Measurements from ENCODE around the gene PPP1CA.

Gene PPP1CA

DNA sequence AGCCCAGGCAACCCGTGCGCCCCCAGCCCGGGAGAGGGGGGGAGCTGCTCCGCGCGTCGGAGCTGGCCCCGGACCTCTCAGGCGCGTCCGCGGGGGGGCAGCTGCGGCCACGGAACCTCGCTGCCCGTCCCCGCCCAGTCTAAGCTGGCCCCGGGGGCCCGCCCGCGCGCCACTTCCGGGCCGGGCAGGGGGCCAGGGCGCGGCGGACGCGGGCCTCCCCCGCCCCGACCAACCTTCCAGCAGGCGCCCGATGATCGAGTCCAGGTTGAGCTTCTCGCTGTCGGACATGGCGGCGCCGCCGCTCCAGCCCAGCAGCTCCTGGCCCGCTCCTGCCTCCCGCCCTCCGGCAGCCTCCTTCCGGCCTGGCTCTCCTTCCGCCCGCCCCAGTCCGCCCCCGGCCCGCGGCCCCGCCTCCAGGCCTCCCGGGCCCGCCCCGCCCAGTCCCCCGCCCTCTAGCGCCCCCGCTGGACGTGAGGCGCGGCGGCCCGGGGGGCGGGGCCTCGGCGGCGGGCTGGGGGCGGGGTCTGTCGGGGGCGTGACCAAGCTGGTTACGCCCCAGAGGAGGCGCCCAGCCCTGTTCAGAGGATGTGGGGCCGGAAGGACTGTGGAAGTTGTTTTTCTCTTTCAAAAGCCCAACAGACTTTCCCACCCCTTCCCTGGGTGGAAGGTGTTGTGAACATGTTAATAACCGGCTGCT, at the start of gene PPP1CA:
TSS of gene PPP1CA (minus strand) at position 364 of the 697 bp plus-strand sequence. CDS start at position 288, 76 bp downstream.
- peak; percentile 72 for DNase-seq (ENCODE audit: low read depth)

DNA sequence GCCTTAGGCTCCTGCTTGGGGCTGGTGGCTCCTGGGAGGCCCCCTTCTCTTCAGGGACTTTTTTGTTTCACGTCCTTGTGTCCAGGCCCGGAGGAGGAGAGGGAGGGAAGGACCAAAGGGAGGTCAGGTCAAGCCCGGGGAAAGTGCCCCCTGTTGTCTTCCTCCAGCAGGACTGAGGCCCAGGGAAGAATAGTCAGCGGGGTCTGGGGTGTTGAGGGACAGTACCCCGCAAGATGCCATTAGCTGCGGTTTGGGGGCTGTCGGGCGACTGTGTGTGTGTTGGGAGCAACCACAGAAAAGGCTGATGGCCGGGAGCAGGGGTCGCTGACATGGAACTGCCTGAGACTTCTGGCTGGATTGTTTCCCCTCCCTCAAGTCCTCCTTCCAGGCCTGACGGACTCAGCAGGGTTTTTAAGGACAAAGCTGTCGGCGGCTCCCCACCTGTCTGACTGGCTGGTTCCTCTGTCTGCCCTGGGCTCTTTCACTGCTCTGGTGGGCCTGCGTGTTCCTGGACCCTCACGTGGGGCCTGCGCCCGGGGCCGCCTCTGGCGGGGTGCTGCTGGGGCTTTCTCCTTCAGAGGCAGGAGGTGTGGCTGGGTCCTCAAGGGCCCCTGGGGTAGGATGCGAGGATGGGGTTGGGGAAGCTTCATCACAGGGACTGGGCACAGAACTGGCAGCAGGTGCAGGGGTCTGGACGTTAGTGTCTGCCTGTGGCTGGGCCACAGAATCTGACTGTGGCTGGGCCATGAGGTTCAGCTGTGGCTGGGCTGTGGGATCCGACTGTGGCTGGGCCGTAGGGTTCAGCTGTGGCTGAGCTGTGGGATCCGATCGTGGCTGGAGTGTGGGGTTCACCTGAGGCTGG, 49.4 kb upstream of the PPP1CA start:
- no peak for DNase-seq (ENCODE audit: low read depth)

DNA sequence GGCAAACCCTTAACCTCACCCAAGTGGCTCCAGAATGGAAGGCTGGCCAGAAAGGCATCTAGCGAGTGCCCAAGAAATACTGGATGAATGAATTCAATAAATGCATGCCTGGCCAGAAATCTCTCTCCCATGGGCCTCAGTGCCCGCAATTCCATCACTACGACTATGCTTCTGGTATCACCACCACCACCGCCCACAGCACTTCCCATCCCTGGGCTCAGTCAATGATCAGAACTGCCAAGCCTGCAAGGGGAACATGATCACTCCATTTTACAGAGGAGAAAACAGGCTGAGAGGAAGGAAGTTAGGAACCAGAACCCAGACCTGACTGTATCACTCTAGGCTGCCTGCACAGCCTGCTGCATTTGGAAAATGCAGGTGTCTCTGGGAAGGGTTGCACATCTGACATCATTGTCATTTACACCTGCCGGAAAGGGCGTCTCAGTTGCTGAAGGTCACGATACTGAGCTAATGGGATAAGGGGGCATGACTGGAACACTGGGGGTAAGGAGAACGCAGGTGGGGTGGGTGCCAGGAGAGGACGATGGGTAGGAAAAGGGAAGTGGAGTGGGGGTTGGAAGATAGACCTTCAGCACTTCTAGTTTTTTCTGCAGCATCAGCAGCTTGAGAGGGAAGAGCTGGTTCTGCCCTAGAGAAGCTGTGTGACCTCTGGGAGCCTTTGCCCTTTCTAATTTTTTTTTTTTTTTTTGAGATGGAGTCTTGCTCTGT, 47.6 kb upstream of the PPP1CA start:
- no peak for DNase-seq (ENCODE audit: low read depth)

DNA sequence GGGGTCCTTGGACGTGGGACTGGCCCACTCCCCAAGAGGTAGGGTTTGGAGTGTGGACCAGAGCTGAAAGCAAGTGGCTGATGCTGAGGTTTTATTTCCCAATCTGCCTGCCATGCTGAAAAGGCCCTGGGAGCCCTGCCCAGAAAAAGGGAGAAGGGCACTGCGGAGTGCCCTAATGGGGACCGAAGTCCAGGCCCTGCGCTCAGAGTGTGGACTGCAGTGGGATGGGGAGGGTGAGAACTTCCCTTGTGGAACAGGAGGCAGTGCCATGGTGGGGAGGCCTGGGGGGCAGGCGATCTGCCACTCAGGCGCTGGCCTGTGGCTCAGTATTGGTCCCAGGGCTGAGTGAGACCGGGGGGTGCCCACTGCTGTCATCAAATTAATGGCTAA, 46.6 kb upstream of the PPP1CA start:
- no peak for DNase-seq (ENCODE audit: low read depth)

DNA sequence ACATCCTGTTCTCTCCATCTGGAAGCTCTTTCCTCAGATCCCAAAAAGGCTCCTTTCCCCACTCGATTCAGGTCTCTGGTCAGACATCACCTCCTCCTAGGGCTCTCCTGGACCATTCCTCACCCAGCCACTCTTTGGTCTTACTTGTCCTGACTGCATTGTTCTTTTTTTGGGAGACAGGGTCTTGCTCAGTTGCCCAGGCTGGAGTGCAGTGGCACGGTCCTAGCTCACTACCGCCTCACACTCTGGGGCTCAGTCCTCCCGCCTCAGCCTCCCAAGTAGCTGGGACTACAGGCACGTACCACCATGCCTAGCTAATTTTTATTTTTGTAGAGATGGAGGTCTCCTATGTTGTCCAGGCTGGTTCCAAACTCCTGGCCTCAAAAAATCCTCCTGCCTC, 43.9 kb upstream of the PPP1CA start:
- DNase-seq (ENCODE audit: low read depth) = no peak

DNA sequence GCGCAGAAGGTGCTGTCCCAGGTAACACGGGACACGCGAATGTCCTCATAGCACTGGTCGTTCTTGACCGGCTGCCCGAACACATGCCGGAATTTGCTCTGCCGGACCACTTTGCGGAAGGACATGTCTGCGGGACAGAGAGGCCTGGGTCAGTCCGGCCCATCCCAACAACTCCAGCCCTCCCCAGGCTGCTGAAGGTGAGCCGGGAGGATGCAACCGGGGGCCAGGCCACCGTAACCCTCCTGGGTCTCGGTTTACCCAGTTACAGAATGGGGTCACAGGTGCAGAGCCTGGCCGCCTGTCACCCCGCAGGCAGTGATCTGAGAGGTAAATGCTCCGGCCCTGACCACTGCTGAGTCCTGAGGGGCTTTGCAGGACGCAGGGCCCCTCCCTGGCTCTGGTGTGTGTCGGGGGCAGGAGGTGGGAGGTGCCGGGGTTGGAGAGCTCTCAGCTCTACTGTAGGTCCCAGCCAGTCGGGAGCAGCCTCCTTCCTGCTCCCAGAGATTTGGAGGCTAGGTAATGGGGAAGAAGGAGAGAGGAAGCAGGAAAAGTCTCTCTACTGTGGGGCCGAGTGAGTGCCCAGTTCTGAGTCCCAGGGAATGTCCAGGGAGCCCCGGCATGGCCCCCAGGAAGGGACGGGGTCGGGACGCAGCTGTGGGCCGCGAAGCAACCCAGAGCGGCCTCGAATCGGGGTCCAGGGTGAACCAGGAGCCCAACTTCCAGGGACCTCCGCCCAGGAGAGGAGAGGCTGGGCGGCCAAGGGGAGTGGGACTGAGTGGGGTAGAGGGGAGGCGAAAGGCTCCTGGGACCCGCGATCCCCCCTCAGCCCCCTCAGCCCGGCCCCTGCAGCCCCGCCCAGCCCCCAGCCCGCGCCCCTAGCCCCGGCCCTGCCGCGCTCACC, 41.1 kb upstream of the PPP1CA start:
- no peak for DNase-seq (ENCODE audit: low read depth)

DNA sequence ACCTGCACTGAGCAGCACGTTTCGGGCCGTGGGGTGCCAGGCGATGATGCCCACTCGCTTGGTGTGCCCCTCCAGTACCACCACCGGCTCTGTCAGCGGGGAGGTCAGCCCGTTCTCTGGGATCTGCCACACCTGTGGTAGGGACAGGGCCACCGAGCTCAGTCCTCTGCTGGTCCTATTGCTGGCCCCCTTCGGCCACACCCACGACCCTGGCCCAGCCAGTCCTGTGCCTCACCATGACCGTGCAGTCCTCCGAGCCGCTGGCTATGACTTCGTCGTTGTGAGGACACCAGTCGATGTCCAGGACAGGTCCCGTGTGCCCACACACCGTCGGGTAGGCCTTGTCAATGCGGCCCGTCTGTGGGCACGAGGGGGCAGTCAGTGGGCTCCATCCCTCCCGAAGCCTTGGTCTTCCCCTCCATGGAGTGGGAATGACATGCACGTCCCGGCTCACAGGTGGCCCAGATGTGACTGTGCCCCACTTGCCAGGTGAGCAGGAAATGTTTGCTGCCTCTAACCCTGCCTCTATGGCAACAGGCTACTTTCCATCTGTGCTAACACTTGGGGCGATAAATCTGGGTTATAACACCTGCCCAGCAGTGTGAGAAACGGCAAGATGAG, 40.2 kb upstream of the PPP1CA start:
- no peak for DNase-seq (ENCODE audit: low read depth)

DNA sequence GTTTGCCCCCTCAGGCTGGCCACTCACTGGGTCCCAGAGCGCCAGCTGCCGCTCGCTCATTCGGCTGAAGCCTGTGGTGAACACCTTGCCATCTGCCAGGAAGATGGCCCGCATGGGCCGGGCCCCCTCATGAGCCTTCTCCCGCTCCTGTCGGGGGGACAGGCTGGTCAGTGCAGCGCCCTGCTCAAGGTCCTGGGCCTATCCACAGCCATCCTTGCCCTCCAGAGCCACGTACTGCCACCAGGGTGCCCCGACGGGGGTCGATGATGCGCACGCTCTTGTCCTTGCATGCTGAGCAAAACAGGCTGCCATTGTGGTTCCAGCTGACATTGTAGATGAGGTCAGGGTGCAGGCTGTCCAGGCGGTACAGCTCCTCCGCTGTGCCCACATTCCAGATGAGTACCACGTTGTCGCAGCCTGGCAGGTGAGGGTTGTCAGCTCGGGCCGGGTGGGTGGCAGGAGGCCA, 39.5 kb upstream of the PPP1CA start:
- no peak for DNase-seq (ENCODE audit: low read depth)

DNA sequence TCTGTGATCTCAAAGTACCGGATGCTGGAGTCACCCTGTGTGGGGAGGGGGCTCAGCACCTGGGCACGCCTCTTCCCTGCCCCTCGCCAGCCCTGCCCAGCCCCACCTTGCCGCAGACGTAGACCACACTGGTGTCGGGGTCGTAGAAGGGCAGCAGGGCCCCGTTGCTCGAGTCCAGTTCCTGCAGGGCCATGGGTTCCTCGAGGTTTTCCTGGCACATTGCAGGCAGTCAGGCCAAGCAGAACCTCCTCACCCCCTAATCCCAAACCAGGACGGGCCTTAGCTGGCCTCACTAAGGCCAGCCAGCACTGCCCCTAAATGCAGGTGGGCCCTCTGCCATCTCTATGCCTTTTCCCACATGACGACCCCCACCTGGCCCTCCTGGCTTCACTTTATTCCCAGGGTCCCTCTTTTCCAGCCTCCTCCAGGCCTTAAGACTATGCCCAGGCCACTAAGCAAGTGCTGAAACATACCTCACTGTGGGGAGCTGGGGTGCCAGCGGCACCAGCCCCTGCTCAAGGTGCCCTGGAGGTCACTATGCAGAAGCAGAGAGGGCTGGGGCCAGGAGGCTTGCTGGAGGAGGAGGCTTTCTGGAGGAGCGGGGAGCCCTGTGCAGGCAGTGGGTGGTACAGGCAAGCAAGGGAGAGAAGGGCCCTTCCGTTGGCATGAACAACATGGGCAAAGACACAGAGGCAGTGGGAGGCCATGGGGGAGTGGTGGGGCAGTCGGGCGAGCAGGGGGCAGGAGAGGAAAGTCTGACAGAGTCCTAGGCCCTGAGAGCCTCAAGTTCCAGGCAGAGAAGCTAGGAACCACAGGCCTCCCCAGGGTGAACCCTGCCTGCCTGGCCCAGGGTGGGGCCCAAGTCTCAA, 38.8 kb upstream of the PPP1CA start:
- DNase-seq (ENCODE audit: low read depth) = no peak

DNA sequence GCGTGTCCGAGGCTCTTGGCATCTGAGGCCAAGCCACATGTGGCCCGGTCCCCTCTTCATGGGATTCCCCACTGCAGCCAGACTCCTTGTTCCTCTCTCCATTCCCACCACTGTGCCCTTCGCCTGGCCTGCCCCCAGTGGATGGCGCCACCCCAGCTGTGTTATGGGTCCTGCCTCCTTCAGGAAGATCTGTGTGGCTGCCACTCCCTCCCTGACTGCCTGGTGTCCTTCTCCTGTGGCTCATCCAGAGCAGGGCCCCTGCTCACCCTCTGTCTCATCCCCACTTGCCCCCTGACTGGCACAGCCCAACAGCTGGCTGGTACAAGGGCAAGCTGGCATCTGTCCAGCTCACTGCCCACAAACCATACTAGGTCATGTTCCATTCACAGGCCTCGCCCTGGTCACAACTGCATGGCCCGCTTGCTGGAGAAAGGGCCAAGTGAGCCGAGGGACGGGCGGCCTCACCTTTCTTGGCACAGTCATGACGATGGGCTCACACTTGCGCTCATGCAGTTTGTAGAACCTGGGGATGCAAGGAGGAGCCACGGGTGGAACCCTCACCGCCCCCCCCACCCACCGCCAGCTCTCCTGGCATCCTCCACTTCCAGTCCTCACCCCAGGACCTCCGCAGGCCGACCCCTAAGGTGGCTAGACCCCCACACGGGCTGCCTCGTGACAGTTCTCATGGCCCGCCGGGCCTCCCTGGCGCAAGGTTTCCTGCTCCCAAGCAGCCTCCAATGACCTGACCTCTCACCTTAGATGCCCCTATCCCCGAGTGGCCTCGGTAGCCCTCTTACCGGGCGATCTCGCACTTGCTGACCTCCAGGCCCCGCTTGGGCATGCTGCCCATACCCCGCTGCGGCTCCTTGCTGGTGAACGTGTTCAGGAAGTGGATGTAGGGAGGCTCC, 37.9 kb upstream of the PPP1CA start:
- no peak for DNase-seq (ENCODE audit: low read depth)

DNA sequence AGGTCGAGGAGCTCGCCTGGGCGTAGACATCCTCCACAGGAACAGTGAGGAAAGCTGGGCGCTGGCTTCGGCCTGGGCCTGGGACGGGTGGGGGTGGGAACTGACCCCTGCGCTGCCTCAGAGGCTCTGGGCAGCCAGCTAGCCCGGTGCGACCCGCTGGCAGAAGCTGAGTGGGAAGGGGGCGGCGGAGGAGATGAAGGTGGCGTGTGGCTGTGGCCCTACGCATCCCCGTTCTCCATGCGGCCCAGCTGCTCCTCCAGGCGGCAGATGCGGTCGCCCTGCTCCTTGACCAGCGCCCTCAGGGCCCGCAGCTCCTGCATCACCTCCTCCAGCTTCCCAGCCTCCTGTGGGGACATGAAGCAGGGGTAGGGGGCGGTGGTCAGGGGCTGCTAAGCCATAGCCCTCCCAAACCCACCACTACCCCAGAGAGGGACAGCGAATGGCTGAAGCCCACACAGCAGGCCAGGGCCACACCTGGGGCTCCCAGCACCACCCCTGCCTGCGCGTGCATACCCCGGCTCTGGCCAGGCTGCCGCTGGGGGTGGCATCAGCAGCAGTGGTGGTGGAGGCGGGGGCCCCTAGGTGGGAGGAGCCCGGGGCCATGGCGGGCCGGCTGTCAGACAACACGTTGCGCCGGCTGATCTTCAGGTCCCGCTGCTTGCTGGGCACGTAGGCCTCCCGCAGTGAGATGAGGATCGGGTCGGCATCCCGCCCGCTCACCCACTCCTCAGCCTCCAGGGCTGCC, 36.7 kb upstream of the PPP1CA start:
- DNase-seq (ENCODE audit: low read depth) = no peak

DNA sequence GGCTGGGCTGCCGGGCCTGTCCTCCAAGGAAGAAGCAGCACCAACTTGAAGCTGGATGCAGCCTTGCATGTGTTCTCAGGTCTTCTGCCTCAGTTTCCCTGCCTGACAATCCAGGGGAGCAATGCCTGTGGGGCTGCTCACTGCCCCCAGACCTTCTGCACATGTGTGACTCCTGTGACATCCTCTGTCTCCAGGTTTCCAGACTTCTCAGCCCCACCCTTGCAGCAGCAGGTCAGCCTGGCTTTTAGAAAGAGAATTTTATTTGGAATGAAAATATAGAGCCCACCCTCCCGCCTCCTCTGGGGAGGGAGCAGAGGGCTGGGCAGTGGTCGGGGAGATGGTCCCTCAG, 36.1 kb upstream of the PPP1CA start:
- DNase-seq (ENCODE audit: low read depth) = no peak

DNA sequence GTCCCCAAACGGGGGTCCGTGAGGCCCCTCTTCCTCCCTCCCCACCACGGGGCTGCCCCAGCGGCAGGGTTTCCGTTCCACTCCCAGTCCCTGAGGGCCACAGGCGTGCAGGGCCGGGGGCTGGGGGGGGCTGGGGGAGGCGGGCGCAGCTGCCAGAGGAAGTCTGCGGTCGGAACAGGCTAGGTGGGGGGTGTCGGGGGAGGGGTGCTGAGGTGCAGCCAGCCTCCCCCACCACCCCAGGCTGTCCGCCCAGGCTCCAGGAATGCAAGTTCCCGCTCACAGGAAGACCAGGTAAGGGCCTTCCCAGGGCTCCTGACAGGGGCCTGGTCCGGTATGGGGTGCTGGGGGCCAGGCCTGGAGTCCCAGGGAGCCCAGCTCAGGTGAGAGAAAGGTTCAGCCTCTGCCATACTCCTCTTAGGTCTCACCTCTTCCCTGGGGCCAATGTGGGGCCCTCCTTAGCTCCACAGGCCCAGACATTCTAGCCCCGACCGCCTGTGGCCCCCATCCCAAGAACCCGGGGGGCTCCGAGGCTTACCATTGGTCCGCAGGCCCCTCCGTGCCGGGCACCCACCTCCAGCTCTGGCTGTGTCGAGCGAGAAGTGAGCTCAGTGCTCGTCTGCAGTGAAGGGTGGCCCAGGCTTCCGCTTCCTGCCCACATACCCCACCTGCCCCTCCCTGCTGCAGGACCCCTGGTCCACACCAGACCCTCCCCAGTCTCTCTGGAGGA, 35.6 kb upstream of the PPP1CA start, which contains the start of gene PTPRCAP:
TSS of gene PTPRCAP (minus strand) at position 601 of the 727 bp plus-strand sequence. CDS start at position 538, 63 bp downstream.
- DNase-seq (ENCODE audit: low read depth) = no peak

DNA sequence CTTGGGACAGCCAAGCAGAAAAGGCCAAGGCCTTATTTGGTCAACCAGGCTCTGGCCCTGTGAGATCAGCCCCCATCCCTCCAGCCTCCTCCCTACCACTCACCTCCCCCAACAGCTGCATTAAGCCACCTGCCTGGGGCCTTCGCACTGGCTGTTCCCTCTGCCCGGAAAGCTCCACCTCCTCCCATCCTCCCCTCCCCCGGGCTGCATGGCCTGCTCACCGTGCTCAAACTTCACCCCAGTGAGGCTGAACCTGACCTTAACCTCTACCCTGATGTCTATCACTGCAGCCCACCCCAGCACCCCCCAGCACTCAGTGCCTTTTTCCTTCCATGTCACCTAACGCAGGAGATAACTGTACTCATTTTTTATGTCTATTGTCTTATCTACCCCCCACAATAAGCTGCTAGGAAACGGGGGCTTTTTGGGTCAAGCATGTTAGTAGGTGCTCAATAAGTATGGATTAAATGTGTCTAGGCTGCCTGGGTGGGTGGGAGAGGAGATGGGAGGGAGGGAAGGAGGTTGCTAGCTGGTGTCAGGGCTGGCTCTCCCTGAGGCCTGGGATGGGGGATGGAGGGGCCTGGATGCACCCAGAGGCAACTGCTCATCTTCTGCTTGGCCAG, 34.9 kb upstream of the PPP1CA start:
- no peak for DNase-seq (ENCODE audit: low read depth)

DNA sequence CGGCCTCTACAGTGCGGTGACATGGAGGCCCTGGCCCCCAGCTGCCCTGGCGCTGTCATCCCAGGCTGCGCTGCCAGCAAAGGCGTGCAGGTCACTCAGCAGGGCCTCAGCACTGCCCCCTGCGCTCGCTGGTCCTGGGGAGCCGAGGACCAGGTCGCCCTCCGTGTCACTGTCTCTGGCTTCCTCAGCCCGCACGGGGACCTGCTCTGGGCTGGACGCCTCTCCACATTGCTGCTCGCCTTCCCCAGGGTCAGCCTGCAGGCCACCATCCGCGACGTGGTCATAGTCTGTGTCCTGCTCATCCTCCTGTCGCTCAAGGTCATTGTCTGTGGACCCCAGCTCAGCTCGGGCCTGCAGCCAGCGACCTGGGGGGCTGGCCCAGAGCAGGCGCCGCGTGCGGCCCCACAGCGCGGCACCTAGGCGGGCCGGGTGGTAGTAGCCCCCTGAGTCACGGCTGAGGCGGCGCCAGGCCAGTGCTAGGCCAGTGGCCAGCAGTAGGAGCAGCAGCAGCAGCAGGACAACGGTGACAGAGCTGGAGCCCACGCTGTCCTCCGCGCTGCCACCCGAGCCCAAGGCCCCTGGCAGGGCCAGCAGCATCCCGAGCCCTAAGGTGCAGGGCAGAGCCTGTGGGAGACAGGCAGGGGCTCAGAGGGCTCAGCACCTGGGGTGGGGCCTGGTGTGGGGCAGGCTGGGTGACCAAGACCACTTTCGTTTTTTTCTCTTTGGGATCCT, 34.2 kb upstream of the PPP1CA start:
- DNase-seq (ENCODE audit: low read depth) = no peak

DNA sequence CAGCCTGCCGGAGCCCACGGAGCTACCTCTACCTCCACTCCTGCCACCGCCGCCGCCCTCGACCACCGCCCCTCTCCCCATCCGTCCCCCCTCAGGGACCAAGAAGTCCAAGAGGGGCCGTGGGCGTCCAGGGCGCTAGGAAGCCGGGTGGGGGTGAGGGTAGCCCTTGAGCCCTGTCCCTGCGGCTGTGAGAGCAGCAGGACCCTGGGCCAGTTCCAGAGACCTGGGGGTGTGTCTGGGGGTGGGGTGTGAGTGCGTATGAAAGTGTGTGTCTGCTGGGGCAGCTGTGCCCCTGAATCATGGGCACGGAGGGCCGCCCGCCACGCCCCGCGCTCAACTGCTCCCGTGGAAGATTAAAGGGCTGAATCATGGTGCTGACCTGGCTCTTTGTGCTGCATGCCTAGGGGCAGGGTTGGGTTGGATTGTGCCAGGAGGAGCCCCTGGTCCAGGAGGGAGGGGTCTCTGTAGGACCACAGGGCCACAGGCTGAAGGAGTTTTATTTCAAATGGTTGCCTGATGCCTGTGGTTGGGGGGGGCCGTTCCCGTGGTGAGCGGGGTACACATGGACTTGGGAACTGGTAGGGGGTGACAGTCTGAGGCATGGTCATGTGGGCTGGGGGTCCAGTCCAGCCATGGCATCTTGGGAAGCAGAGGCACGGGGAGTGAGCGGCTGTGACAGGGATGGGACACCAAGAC, 33.5 kb upstream of the PPP1CA start:
- DNase-seq (ENCODE audit: low read depth) = no peak
